ENCODE measurements around the gene ULBP1.
"Not testable (repeated sequence)": the region's sequence is repeated elsewhere in the genome, so short reads cannot be mapped to it uniquely, and the experiment has no call there.

GRCh38 chr6:149967999-149968398, 4.3 kb downstream of the ULBP1 start:
- TF ChIP-seq, protein P1, sequence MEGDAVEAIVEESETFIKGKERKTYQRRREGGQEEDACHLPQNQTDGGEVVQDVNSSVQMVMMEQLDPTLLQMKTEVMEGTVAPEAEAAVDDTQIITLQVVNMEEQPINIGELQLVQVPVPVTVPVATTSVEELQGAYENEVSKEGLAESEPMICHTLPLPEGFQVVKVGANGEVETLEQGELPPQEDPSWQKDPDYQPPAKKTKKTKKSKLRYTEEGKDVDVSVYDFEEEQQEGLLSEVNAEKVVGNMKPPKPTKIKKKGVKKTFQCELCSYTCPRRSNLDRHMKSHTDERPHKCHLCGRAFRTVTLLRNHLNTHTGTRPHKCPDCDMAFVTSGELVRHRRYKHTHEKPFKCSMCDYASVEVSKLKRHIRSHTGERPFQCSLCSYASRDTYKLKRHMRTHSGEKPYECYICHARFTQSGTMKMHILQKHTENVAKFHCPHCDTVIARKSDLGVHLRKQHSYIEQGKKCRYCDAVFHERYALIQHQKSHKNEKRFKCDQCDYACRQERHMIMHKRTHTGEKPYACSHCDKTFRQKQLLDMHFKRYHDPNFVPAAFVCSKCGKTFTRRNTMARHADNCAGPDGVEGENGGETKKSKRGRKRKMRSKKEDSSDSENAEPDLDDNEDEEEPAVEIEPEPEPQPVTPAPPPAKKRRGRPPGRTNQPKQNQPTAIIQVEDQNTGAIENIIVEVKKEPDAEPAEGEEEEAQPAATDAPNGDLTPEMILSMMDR (IDR thresholded peaks at IDR 0.05; ENCODE audit: insufficient read depth, low read length, poor library complexity, severe bottlenecking), result not testable (repeated sequence)
- not testable (repeated sequence) for TF ChIP-seq EZH2phosphoT487 (conservative IDR thresholded peaks at IDR 0.05; ENCODE audit: low read length)
